DND-41 (cell line): ENCODE results near the gene FBN1.

Experiments
- ATAC-seq: fragments of 200-7000 bp; cut with Tn5 transposase; 3 replicates; pipeline ENCODE4 v1.9.1; 2021; ENCODE audit warnings: low read depth; ENCODE audit not compliant: insufficient read depth
- DNase-seq: peaks from one replicate; pipeline ENCODE4 v3.0.0-alpha.2; 2020
- H2AFZ ChIP-seq: 2 replicates; pipeline ENCODE4 v1.6.0; 2012; ENCODE audit warnings: low read depth, low read length
- H3K27ac ChIP-seq: 2 replicates; pipeline ENCODE4 v1.5.1; 2012; ENCODE audit warnings: low read length, inconsistent platforms
- H3K27me3 ChIP-seq: fragments of 200-600 bp; sonication (generic); 2 replicates; pipeline ENCODE4 v1.6.0; 2012; ENCODE audit warnings: low read length, mild to moderate bottlenecking, inconsistent platforms; ENCODE audit not compliant: insufficient read depth, poor library complexity
- H3K36me3 ChIP-seq: 2 replicates; pipeline ENCODE4 v1.5.1; 2012; ENCODE audit warnings: low read length, inconsistent platforms; ENCODE audit not compliant: insufficient read depth
- H3K4me1 ChIP-seq: 2 replicates; pipeline ENCODE4 v1.5.1; 2012; ENCODE audit warnings: mild to moderate bottlenecking, low read length; ENCODE audit not compliant: insufficient read depth
- H3K4me2 ChIP-seq: 2 replicates; pipeline ENCODE4 v1.6.0; 2012; ENCODE audit warnings: mild to moderate bottlenecking, moderate library complexity, low read length, inconsistent platforms; ENCODE audit not compliant: insufficient read depth
- H3K4me3 ChIP-seq, 2 experiments: fragments of 200-600 bp in 1 of 2; shearing (Covaris generic) in 1 of 2; 2 replicates each; pipeline ENCODE4 v1.5.1; 2012 to 2016; ENCODE audit warnings: inconsistent platforms in 2 of 2, low read length in 2 of 2, mild to moderate bottlenecking in 2 of 2, low read depth in 1 of 2, moderate library complexity in 1 of 2
- H3K79me2 ChIP-seq: 2 replicates; pipeline ENCODE4 v1.6.0; 2012; ENCODE audit warnings: low read length, inconsistent platforms; ENCODE audit not compliant: insufficient read depth
- H3K9ac ChIP-seq: 2 replicates; pipeline ENCODE4 v1.6.0; 2012; ENCODE audit warnings: low read depth, mild to moderate bottlenecking, inconsistent platforms, low read length, moderate library complexity
- H3K9me3 ChIP-seq: 2 replicates; pipeline ENCODE4 v1.5.1; 2012; ENCODE audit warnings: low read length, moderate library complexity, mild to moderate bottlenecking, inconsistent platforms; ENCODE audit not compliant: insufficient read depth, severe bottlenecking
- H4K20me1 ChIP-seq: 2 replicates; pipeline ENCODE4 v1.6.0; 2012; ENCODE audit warnings: low read length; ENCODE audit not compliant: insufficient read depth
- EZH2 ChIP-seq: IDR thresholded peaks from 3 replicates; pipeline ENCODE4 v1.6.1; 2012; ENCODE audit warnings: borderline replicate concordance, low read depth, mild to moderate bottlenecking, moderate library complexity, low read length, inconsistent platforms; ENCODE audit not compliant: severe bottlenecking
- TF ChIP-seq, protein P1 (sequence below): IDR thresholded peaks from 2 replicates; pipeline ENCODE4 v1.5.1; 2012; ENCODE audit warnings: borderline replicate concordance, low read length, moderate library complexity, mild to moderate bottlenecking; ENCODE audit not compliant: poor library complexity, severe bottlenecking; ENCODE audit errors: extremely low read depth

Gene FBN1

GRCh38 chr15:48645558-48646330, at the start of gene FBN1:
TSS of gene FBN1 (minus strand) at chr15:48645709. CDS start at chr15:48644769, 940 bp downstream.
- peak; percentile 84 for ATAC-seq
- peak within 1 kb of the TSS; percentile 55 for H3K9ac ChIP-seq
- peaks cover 30% of the 10 kb centered on the region for H3K4me1 ChIP-seq
- no peak within 1 kb of the TSS for H3K27ac ChIP-seq
- H3K36me3 ChIP-seq, result no peaks in the 10 kb centered on the region
- no peaks in the 10 kb centered on the region for H3K9me3 ChIP-seq
- H3K27me3 ChIP-seq, result peaks cover 31% of the 10 kb centered on the region
- peak within 1 kb of the TSS; percentile 73 for H2AFZ ChIP-seq
- peak within 1 kb of the TSS; percentile 76 for H3K4me2 ChIP-seq
- H3K79me2 ChIP-seq, result no peaks in the 10 kb centered on the region
- DNase-seq, result peak; percentile 72
- H3K4me3 ChIP-seq, result peak within 1 kb of the TSS; percentile 31 to 63; a peak in 3 of 4 replicates
- peak; percentile 43 for TF ChIP-seq EZH2
- TF ChIP-seq, protein P1, sequence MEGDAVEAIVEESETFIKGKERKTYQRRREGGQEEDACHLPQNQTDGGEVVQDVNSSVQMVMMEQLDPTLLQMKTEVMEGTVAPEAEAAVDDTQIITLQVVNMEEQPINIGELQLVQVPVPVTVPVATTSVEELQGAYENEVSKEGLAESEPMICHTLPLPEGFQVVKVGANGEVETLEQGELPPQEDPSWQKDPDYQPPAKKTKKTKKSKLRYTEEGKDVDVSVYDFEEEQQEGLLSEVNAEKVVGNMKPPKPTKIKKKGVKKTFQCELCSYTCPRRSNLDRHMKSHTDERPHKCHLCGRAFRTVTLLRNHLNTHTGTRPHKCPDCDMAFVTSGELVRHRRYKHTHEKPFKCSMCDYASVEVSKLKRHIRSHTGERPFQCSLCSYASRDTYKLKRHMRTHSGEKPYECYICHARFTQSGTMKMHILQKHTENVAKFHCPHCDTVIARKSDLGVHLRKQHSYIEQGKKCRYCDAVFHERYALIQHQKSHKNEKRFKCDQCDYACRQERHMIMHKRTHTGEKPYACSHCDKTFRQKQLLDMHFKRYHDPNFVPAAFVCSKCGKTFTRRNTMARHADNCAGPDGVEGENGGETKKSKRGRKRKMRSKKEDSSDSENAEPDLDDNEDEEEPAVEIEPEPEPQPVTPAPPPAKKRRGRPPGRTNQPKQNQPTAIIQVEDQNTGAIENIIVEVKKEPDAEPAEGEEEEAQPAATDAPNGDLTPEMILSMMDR, result no peak
- no peaks in the 10 kb centered on the region; the same call in 1 of the 2 replicates for H4K20me1 ChIP-seq

GRCh38 chr15:48693484-48693883, 48.0 kb upstream of the FBN1 start:
- H3K27ac ChIP-seq, result no peak overlapping the region
- no peaks in the 10 kb centered on the region for H4K20me1 ChIP-seq
- no peaks in the 10 kb centered on the region for H3K79me2 ChIP-seq
- no peaks in the 10 kb centered on the region for H3K36me3 ChIP-seq
- no peak for DNase-seq
- no peak for ATAC-seq
- no peaks in the 10 kb centered on the region for H3K9me3 ChIP-seq
- no peak overlapping the region for H3K4me3 ChIP-seq
- no peaks in the 10 kb centered on the region for H3K4me1 ChIP-seq
- no peak overlapping the region for H3K9ac ChIP-seq
- no peak overlapping the region for H2AFZ ChIP-seq
- TF ChIP-seq EZH2, result no peak
- TF ChIP-seq, protein P1, result no peak
- H3K27me3 ChIP-seq, result no peaks in the 10 kb centered on the region
- H3K4me2 ChIP-seq, result no peak overlapping the region

DNA sequence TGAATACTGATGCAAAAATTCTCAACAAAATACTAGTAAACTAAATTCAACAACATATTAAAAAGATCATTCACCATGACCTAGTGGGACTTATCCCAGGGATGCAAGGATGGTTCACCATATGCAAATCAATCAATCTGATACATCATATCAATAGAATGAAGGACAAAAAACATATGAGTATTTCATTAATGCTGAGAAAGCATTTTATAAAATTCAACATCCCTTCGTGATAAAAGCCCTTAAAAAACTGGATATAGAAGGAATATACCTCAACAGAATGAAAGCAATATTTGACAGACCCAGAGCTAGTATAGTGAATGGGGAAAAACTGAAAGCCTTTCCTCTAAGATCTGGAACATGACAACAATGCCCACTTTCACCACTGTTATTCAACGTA, 43.0 kb upstream of the FBN1 start:
- Histone ChIP-seq H2AFZ (no peak overlapping the region), H3K4me2 (no peak overlapping the region), H3K36me3 (no peaks in the 10 kb centered on the region), H3K9me3 (no peaks in the 10 kb centered on the region), H4K20me1 (no peaks in the 10 kb centered on the region), H3K79me2 (no peaks in the 10 kb centered on the region), H3K27ac (no peak overlapping the region), H3K27me3 (no peaks in the 10 kb centered on the region), H3K4me1 (no peaks in the 10 kb centered on the region), H3K4me3 (no peak overlapping the region), H3K9ac (no peak overlapping the region)
- DNase-seq (no peak), ATAC-seq (no peak)
- TF ChIP-seq, protein P1, result no peak
- no peak for TF ChIP-seq EZH2
